ENCODE results near the gene ANKRD12.

GRCh38 chr18:9102508-9103375 lies 33.8 kb upstream of the ANKRD12 start, which contains the start of gene NDUFV2:
- TF ChIP-seq EZH2phosphoT487 (IDR thresholded peaks at IDR 0.05; ENCODE audit: borderline replicate concordance, low read depth, low read length): no peak
- TF ChIP-seq, protein P1, sequence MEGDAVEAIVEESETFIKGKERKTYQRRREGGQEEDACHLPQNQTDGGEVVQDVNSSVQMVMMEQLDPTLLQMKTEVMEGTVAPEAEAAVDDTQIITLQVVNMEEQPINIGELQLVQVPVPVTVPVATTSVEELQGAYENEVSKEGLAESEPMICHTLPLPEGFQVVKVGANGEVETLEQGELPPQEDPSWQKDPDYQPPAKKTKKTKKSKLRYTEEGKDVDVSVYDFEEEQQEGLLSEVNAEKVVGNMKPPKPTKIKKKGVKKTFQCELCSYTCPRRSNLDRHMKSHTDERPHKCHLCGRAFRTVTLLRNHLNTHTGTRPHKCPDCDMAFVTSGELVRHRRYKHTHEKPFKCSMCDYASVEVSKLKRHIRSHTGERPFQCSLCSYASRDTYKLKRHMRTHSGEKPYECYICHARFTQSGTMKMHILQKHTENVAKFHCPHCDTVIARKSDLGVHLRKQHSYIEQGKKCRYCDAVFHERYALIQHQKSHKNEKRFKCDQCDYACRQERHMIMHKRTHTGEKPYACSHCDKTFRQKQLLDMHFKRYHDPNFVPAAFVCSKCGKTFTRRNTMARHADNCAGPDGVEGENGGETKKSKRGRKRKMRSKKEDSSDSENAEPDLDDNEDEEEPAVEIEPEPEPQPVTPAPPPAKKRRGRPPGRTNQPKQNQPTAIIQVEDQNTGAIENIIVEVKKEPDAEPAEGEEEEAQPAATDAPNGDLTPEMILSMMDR (conservative IDR thresholded peaks at IDR 0.05; ENCODE audit: low read length): no peak
